ENCODE data around the gene HOXC13. TPM values are rescaled to one million over a fixed set of nuclear protein-coding genes. Genes with fewer than 3 reads are reported as not detected.

The HOXC13 gene
- total and polyA plus RNA-seq, 2 of the 13 experiments (the other 11 are each of a cell fraction or from before 2014, with no cell fraction given) = 0.07 TPM; not detected in 1

- TF ChIP-seq ZNF687 (CRISPR knock-in tag; IDR thresholded peaks at IDR 0.05) (0 out of 2 replicates have a peak, but pooled peaks have one; percentile 10), RORA (CRISPR knock-in tag; IDR thresholded peaks at IDR 0.05) (no peak), ELF4 (CRISPR knock-in tag; IDR thresholded peaks at IDR 0.05; ENCODE audit: borderline replicate concordance) (no peak), ZSCAN12 (CRISPR knock-in tag; IDR thresholded peaks at IDR 0.05) (no peak), ETS1 (CRISPR knock-in tag; IDR thresholded peaks at IDR 0.05) (no peak), ZNF841 (CRISPR knock-in tag; IDR thresholded peaks at IDR 0.05; ENCODE audit: borderline replicate concordance) (no peak), IRF1 (CRISPR knock-in tag; IDR thresholded peaks at IDR 0.05; ENCODE audit: low read depth) (no peak), ZNF572 (CRISPR knock-in tag; IDR thresholded peaks at IDR 0.05) (no peak), ZSCAN5A (CRISPR knock-in tag; IDR thresholded peaks at IDR 0.05; ENCODE audit: borderline replicate concordance) (no peak), PATZ1 (CRISPR knock-in tag; IDR thresholded peaks at IDR 0.05) (peak; percentile 37; the same call in 1 of the 2 replicates), SKI (IDR thresholded peaks at IDR 0.05; ENCODE audit: partially characterized antibody) (peak; percentile 93), ZNF772 (CRISPR knock-in tag; IDR thresholded peaks at IDR 0.05) (no peak), NCOR1 (IDR thresholded peaks at IDR 0.05; ENCODE audit: borderline replicate concordance, low read length) (peak; percentile 39; the same call in 1 of the 2 replicates), HNRNPK (IDR thresholded peaks at IDR 0.05; ENCODE audit: low read depth, low read length, poor library complexity, severe bottlenecking) (no peak), BORCS8-MEF2B (CRISPR knock-in tag; IDR thresholded peaks at IDR 0.05) (no peak), NFRKB (IDR thresholded peaks at IDR 0.05) (no peak), NCOA2 (CRISPR knock-in tag; IDR thresholded peaks at IDR 0.05) (0 out of 2 replicates have a peak, but pooled peaks have one; percentile 19), GABPB1 (CRISPR knock-in tag; IDR thresholded peaks at IDR 0.05) (peak; percentile 33; the same call in 1 of the 2 replicates), ZNF768 (CRISPR knock-in tag; IDR thresholded peaks at IDR 0.05) (0 out of 2 replicates have a peak, but pooled peaks have one; percentile 10)
Observed at GRCh38 chr12:53949631-53950436, 11.2 kb downstream of the HOXC13 start (continued).

All from HepG2 (cell line).